NCI-H128 (cell line): ENCODE data around the gene TMEM145.
A peak's percentile ranks its signal among the peaks of the same experiment; 100 is the strongest.
"Not testable (repeated sequence)": the region's sequence is repeated elsewhere in the genome, so short reads cannot be mapped to it uniquely, and the experiment has no call there.

Source experiments
- DNase-seq: peaks from one replicate; lab custom pipeline; 2025; ENCODE audit not compliant: unreplicated experiment; lab: John Stamatoyannopoulos, UW

Gene TMEM145

DNA sequence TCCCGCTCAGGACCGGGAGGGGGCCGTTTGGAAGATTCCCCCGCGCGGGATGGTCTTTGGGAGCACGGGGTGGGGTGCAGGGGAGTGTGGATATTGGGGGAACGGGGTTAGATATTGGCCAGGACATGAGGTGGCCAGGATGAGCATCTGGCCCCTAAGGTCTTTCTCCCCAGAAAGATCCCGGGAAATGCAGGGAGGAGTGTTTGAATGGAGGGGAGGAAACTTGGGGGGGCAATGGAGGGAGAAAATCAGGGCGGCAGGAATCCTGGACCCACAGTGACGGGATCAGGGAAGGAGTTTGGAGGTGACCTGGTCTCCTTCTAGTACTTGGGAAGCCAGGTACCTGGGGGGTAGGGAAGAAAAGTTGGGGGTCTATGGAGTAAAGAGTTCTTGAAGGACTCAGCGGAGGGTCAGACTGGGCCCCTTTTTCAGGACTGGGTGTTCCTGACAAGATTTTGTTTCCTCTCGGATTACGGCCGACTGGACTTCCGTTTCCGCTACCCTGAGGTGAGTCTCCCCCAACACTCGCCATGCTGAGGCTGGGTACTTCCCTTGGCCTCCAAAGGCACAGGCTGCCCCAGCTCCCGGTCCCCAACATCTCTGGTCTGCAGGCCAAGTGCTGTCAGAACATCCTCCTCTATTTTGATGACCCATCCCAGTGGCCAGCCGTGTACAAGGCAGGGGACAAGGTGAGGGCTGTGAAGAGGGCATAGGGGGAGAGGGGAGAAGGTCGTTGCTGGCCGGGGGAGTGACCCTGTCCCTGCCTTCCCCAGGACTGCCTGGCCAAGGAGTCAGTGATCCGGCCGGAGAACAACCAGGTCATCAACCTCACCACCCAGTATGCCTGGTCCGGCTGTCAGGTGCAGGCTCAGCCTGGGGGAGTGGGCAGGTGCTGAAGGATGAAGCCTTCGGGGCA is 989 bp downstream of the TMEM145 start:
- DNase-seq, result no peak

DNA sequence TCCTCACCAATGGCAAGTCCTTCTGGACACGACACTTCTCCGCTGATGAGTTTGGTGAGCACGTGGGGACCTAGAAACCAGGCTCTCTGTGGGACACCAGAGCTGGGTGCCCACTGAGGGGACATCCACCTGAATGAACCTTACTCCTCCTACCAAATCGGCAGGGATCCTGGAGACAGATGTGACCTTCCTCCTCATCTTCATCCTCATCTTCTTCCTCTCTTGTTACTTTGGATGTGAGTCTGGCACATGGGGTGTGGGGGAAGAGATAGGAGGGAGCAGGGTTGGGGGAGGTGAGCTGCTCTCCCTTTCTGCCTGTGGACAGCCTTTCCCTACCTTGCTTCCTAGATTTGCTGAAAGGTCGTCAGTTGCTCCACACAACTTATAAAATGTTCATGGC is 1.9 kb downstream of the TMEM145 start:
- DNase-seq, result no peak

DNA sequence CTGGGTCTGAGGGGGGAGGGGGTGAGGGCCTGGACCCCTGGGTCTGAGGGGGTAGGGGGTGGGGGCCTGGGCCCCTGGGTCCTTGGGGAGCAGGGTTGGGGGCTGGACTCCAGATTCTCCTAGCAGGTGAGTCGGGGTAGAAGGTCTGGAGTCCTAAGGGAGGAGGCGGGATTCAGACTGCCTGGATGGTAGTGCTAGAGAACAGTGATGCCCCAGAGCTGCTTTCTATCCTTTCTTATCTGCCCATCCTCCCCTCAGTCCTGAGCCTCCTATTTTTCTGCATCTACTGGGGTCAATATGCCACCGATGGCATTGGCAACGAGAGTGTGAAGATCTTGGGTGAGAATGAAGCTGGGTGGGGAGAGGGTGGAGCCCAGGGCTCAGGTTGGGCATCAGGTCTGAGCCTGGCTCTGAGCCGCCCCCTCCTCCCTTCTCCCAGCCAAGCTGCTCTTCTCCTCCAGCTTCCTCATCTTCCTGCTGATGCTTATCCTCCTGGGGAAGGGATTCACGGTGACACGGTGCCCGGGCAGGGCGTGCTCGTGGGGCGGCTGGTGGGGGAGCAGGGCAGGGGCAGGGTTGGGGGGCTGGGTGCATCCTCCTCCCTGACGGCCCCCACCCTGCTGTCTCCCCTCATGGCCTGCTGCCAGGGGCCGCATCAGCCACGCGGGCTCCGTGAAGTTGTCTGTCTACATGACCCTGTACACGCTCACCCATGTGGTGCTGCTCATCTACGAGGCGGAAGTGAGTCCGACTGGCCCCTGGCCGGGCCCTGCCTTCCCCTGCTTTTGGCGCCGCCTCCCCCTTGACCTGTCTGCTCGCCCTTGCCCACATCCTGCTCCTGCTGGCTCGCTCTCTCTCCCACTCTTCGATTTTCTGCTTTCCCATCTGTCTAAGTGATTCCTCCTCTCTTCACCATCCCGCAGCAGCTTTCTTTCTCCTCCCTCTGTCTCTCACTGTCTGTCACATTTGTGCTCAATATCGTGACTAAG is 3.4 kb downstream of the TMEM145 start:
- DNase-seq, result no peak

DNA sequence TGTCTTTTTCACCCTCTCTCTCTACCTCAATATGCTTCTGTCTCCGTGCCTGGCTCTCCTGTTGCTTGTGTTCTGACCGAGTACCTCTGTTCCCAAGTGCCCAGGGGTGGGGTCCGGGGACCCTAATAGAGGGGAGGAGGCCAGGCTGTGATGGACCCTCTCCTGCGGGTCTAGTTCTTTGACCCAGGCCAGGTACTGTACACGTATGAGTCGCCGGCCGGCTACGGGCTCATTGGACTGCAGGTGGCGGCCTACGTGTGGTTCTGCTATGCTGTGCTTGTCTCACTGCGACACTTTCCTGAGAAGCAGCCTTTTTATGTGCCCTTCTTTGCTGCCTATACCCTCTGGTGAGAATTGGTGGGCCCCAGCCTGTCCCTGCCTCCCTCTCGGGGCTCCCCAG is 4.4 kb downstream of the TMEM145 start:
- no peak for DNase-seq

DNA sequence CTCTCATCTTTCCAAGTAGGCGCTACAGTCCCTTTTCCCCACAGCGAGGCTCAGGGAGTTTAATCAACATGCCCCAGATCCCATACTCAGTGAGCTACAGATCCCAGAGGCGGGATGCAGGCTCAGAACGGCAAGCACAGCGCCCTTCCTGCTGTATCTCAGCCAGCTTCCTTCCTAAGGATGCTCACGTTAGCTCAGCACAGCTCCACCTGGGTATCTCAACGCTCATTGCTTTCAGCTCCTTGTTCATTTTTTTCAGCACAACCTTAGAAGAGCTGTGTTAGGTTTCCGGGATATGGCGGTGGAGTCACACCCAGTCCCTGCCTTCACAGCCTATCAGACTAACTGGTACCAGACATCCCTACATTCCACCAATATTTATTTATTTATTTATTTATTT is 9.2 kb downstream of the TMEM145 start:
- no peak for DNase-seq

DNA sequence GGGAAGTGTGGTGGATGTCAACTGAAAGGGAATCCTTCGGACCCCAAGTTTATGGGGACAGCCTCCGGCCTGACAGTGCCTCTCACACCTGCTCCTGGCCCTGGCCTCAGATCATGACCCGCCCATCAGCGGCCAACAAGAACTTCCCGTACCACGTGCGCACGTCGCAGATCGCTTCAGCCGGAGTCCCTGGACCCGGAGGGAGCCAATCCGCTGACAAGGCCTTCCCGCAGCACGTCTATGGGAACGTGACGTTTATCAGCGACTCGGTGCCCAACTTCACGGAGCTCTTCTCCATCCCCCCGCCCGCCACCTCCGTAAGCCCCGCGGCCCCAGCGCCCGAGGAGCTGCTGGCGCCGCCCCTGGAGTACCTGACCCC is 10.4 kb downstream of the TMEM145 start:
- no peak for DNase-seq

DNA sequence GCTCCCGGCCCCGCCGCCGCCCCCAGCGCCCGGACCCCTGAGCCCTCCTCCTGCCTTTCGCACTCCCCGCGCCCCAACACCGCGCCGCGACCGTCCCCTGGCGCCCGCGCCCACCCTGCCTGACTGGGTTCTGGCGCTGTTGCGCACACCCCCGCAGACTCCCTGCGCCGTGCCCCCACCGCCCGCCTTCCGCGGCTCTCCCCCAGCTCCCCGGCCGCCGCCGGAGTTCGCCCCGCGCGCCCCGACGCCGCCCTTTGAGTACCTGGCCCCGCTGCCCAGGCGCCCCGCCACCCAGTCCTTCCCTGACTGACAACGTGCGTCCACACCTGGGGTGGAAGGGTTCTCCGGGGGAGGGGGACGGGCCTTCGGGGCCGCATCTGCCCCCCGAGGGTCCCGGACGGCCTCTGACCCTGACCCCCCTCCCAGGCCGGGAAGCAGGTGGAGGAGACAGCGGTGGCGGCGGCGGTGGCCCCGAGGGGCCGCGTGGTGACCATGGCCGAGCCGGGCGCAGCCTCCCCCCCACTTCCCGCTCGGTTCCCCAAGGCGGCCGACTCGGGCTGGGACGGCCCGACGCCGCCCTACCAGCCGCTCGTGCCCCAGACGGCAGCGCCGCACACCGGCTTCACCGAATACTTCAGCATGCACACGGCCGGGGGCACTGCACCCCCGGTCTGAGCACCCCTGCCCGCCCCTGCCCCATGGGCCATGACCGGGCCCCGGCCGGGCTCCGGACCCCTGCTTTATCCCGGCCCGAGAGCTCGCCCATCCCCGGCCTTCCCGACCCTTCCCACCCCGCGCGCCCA is 10.9 kb downstream of the TMEM145 start:
- DNase-seq, result no peak

DNA sequence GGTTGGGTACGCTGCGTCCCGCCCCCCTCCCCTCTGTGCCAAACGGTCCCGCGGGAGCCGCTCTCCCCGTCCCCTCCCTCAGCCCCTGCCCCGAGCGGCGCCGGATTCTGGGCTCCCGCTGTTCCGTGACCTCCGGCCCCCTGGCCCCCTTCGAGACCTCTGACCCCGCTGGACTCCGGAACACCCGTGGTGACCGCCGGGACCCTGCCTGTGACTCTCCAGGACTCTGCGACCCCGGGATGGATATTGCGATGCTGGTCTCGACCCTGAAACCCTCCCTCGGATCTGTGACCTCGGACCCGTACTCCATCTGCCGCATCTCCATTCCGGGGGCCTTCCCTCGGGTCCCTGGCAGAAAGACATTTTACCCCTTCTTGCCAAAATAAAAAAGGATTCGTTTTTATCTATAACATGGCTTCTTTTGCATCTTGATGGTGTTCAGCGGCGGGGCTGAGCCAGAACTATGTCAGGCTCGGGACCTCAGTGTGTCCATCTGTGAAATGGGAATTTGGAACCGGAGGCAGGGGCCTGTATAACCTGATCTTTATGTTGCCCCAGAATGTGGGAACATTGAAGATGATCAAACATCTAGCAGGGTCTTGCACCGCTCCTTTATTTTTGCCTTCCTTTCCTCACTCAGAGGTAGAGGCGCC is 11.7 kb downstream of the TMEM145 start:
- no peak for DNase-seq

DNA sequence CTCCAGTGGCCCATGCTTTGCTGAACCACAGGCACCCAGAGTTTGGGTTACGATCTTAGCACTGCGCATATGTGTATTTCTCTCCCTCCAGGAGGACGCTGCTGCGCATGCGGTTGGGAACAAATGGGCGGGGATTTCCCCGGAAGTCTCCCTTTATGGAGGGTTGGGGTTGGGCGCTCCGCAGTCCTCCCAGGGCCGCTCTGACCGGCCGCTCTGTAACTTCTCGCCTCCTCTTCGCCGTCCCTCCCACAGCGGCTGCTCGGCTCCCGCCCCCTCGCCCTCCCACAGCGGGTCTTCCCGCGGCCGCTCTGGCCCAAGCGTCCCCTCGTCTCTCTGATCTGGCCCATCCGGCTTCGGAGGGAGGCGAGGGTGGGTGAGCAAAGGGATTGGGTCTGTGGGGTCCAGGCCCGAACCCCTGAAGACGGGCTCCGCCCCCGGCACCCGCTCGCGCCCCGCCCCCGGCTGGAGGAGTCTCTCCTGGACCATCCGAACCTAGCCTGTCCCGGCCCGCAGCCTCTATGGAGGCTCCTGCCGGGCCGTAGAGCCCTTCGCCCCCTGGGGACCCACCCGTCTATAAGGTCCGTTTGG is 12.3 kb downstream of the TMEM145 start, which contains the start of gene MEGF8:
Gene MEGF8 (plus strand): TSS at position 328 of the 588 bp plus-strand sequence. CDS start 609 bp downstream, outside the sequence.
- DNase-seq, result peak; percentile 99

DNA sequence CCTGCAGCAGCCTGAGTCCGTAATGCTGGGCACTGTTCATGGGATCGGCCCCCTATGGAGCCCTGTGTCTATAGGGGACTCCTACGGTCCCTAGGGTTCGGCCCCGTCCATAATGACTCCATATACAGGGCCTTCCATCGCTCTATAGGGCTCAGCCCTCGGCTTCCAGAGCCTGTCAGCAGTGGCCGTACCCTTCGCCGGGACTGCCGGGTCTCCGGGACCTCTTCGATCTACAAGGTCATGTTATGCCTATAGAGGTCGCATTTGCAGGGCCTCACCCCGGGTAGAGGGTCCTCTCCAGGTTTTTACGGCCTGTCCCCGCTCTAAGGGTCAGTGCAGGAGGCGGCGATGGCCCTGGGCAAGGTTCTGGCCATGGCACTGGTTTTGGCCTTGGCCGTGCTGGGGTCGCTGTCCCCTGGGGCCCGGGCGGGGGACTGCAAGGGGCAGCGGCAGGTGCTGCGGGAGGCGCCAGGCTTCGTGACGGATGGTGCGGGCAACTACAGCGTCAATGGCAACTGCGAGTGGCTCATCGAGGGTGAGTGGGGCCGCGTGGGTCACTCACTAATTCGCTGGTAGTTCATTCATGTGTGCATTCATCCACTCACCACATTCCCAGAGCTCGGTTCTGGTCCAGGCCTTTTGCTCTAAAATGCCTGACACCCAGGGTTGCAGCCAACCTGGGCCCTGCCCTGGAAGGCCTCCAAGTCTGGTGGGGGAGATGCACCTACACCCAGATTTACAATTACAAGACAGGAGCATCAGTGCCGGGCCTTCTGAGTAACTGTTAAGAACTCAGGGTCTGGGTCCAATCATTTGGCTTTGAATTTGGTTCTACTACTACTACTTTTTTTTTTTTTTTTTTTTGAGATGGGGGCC is 13.0 kb downstream of the TMEM145 start:
- peak; percentile 20 for DNase-seq

DNA sequence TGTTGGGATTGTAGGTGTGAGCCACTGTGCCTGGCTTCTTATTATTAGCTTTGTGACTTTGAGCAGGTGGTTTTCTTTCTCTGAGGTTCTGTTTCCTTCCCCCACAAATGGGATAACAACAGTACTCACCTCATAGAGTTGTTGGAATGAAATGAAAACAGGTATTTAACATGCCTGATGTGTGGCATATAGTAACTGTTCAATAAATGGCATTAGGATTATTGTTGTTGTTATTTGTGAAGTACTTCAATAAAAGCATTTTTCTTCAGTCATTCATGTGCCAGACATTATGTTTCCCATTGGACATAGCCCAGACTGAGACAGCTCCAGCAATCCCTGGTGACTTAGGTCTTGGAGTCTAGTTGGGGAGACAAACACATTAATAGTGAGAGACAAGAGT is 13.9 kb downstream of the TMEM145 start:
- DNase-seq, result no peak

DNA sequence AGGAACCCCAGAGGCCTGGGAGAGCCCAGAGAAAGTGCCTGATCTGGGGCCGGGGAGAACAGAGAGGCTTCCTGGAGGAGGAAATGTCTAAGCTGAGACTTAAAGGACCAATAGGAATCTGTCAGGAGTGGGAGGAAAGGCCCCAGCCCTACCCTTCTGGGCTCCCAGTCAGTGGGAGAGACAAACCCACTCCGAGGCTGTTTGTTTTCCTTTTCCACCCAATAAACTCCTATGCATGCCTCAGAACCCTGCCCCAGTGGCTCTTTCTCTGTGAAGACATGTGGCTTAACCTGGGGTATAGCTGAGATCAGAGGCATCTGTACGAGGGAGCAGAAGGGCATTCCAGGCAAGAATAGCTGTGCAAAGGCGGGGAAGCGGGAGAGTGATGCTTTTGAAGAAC is 14.3 kb downstream of the TMEM145 start:
- no peak for DNase-seq

DNA sequence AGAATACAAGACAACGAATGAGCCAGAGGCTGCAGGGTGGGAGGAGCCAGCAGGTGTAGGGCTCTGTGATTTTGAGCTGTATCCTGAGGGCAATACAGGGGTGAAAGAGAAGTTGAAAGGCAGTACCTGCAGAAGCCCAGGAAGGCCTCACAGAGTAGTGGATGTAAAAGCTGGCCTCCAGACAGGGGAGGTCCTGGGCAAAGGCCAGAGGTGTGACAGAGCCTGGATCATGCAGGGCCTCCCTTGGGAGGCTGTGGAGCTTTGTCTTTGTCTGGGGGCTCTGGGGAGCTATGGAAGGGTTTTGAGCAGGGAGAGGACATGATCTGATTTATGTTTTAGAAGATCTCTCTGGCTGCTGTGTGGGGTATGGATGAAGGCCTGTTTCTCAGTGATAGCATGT is 15.0 kb downstream of the TMEM145 start:
- DNase-seq, result no peak

DNA sequence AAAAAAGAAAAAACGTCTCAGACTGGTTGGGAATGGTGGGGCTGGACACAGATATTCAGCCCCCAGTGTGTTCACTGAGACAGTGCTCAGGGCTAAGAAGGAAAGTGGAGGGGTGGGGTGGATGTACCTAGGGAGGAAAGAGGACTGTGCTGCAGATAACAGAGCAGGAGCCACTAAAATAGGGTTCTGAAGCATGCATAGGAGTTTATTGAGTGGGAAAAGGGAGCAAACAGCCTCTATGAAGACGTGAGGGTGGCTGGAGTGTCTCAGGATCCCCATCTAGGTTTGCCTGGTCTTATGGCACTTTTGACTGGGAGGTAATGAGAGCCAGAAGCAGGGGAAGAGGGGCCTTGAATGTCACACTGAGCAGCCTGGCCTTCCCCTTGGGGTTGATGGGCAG is 15.7 kb downstream of the TMEM145 start:
- DNase-seq, result no peak

DNA sequence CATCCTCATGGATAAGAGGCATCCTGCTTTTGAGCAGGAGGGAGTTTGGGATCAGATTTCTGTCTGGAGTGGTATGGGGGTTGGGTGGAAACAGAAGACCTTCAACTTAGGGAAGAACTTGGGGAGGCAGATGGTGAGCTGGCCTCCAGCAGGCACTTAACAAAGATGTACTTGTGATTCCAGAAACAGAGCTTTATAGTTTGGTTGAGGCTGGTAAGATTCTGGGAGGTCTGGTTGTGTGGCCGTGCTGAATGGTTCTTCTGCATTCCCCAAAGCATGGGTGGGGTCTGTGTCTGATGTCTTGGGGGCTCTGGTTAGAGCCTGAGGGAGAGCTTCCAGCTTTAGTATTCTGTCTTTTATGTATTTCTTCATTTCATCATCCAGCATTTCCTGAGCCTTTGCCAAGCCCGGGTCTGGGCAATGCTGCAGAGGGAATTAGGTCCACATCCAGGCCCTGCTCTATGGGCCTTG is 17.2 kb downstream of the TMEM145 start:
- peak; percentile 28 for DNase-seq

DNA sequence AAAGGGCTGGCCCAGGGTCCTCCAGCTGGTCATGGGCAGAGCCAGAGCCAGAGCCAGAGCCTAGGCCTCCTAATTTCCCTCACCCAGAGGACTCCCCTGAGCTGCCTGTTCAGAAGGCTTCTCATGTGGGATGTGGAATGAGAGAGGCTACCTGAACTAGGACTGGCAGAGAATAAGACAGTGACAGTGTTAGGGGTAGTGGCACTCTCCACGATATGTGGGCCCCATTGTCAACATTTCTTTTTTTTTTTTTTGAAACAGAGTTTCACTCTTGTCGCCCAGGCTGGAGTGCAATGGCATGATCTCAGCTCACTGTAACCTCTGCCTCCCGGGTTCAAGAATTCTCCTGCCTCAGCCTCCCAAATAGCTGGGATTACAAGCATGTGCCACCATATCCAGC is 18.2 kb downstream of the TMEM145 start:
- not testable (repeated sequence) for DNase-seq

DNA sequence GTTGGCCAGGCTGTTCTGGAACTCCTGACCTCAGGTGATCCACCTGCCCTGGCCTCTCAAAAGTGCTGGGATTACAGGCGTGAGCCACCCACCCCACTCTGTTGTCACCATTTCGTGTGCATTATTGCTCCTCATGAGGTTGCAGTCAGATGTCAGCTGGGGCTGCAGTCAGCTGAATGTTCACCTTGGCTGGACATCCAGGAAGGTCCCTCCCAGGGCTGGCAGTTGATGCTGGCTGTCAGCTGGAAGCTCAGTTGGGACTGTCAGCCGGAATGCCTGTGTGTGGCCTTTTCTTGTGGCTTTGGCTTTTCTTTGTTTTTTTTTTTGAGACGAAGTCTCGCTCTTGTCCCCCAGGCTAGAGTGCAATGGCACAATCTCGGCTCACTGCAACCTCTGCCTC is 18.9 kb downstream of the TMEM145 start:
- no peak for DNase-seq

DNA sequence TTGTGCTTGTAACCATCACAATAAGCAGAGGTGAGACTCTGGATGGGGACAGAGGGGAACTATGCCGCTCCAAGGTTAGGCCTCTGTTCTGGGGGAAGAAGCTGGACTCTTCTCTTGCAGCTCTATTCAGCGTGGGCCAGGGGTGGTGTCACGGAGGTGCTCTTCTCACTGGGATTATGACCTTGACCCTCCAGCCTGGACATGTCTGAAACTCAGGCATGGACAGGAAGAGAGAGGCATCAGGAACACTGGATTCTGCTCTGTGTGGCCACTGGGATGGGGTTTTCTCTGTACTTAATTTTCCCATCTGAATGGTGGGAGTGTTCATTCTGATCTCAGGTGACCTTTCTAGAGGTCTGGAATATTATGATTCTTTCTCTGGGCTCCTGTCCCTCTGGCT is 19.9 kb downstream of the TMEM145 start:
- DNase-seq, result no peak
